PC-9 (cell line): Measurements from ENCODE around the gene NADK. TPM values are rescaled to one million over a fixed set of nuclear protein-coding genes. Genes with fewer than 3 reads are reported as not detected.
"Not testable (repeated sequence)": the region's sequence is repeated elsewhere in the genome, so short reads cannot be mapped to it uniquely, and the experiment has no call there.

Source experiments
- BruUV-seq: library from RNA; stranded (reverse); fragments of 400-500 nt; replicated peaks from 2 replicates; lab custom pipeline; 2021; lab: Mats Ljungman, UMichigan
- CTCF ChIA-PET: fragments of 300-600 bp; sonication (Branson Sonifier 250); formaldehyde crosslinking; loops from one replicate; lab custom pipeline; 2022; ENCODE audit warnings: antibody characterized with exemption; lab: Charles Lee
- POLR2A ChIA-PET: fragments of 300-600 bp; sonication (Branson Sonifier 250); formaldehyde crosslinking; loops from one replicate; lab custom pipeline; 2022; ENCODE audit warnings: antibody characterized with exemption; ENCODE audit not compliant: unreplicated experiment; lab: Charles Lee
- DNase-seq, 2 experiments: peaks; one replicate each; pipeline versions ENCODE4 v3.0.0 to v3.0.0-alpha.2; 2015 to 2022; ENCODE audit warnings: mixed read lengths in 1 of 2
- H2AFZ ChIP-seq: fragments of 200-600 bp; sonication (generic); 2 replicates; pipeline ENCODE4 v1.8.1; 2017; ENCODE audit warnings: antibody characterized with exemption
- H3F3A ChIP-seq: fragments of 200-600 bp; sonication (generic); 2 replicates; pipeline ENCODE4 v1.8.1; 2017; ENCODE audit warnings: antibody characterized with exemption, mild to moderate bottlenecking, low read depth; ENCODE audit not compliant: insufficient read depth
- H3K27ac ChIP-seq: fragments of 200-600 bp; sonication (generic); 2 replicates; pipeline ENCODE4 v1.6.1; 2016; ENCODE audit warnings: mixed run types
- H3K27me3 ChIP-seq: fragments of 200-600 bp; sonication (generic); 2 replicates; pipeline ENCODE4 v1.6.1; 2016; ENCODE audit warnings: low read depth, mixed run types; ENCODE audit not compliant: insufficient read depth
- H3K36me3 ChIP-seq: fragments of 200-600 bp; sonication (generic); 2 replicates; pipeline ENCODE4 v1.6.1; 2016; ENCODE audit warnings: low read depth, mixed run types
- H3K4me1 ChIP-seq: fragments of 200-600 bp; sonication (generic); replicated peaks from 2 replicates; pipeline ENCODE4 v1.6.1; 2016; ENCODE audit warnings: mixed run types; ENCODE audit not compliant: insufficient read depth
- H3K4me2 ChIP-seq: fragments of 200-600 bp; sonication (generic); 2 replicates; pipeline ENCODE4 v1.6.1; 2017; ENCODE audit warnings: mixed run types
- H3K4me3 ChIP-seq: fragments of 200-600 bp; sonication (generic); 2 replicates; pipeline ENCODE4 v1.6.1; 2016; ENCODE audit warnings: mixed run types
- H3K79me2 ChIP-seq: fragments of 200-600 bp; sonication (generic); 2 replicates; pipeline ENCODE4 v1.6.1; 2017; ENCODE audit warnings: low read depth, mixed run types
- H3K9me2 ChIP-seq: fragments of 200-600 bp; sonication (generic); 2 replicates; pipeline ENCODE4 v1.8.1; 2017; ENCODE audit warnings: mild to moderate bottlenecking; ENCODE audit not compliant: insufficient read depth
- H3K9me3 ChIP-seq: fragments of 200-600 bp; sonication (generic); 2 replicates; pipeline ENCODE4 v1.8.1; 2016; ENCODE audit warnings: low read depth; ENCODE audit not compliant: insufficient read depth
- H4K20me1 ChIP-seq: fragments of 200-600 bp; sonication (generic); 2 replicates; pipeline ENCODE4 v1.8.1; 2017; ENCODE audit not compliant: insufficient read depth
- EZH2 ChIP-seq: fragments of 200-600 bp; sonication (generic); IDR thresholded peaks from 2 replicates; pipeline ENCODE4 v1.8.0; 2017; ENCODE audit warnings: antibody characterized with exemption, low read depth
- intact Hi-C: fragments of 100-400 bp; cut with micrococcal nuclease; formaldehyde crosslinking; loops from one replicate; pipeline ENCODE4 v1.10.0; 2022; ENCODE audit not compliant: unreplicated experiment
- total RNA-seq: library from RNA; stranded (reverse); gene quantifications from 2 replicates; pipeline ENCODE4 v1.2.3, GENCODE V29; 2021
- TF ChIP-seq, protein P1 (sequence below): fragments of 200-600 bp; sonication (generic); conservative IDR thresholded peaks from 2 replicates; pipeline ENCODE4 v1.6.1; 2017; ENCODE audit warnings: mixed run types, antibody characterized with exemption, mild to moderate bottlenecking, moderate library complexity

Gene NADK
- total RNA-seq, 1 experiment from 2014 or later = 105 TPM

DNA sequence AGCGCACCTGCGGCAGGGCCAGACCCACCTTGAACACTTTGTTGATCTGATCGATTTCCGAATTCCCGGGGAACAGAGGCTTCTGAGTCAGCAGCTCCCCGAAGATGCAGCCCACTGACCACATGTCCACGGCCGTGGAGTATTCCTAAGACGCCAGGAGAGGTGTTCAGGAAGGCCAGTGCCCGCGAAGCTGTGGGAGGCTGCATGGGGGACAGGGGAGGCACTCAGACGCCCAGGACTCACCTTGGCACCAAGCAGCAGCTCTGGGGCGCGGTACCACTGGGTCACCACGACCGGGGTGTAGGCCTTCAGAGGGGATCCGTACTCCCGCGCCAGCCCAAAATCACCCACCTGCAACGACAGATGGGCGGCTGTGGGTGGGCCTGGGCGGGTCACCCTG is 74.5 kb downstream of the NADK start:
- intact Hi-C loops = no loop called here
- POLR2A ChIA-PET = no interaction called here

GRCh38 chr1:1702506-1702905 is 75.8 kb downstream of the NADK start:
- BruUV-seq, H3K4me3 ChIP-seq, H3K27me3 ChIP-seq, DNase-seq, H3K4me2 ChIP-seq, H3K9me2 ChIP-seq, H3K9me3 ChIP-seq, H4K20me1 ChIP-seq, H3K4me1 ChIP-seq, CTCF ChIA-PET, H2AFZ ChIP-seq, H3F3A ChIP-seq, H3K79me2 ChIP-seq, H3K27ac ChIP-seq, intact Hi-C loops, H3K36me3 ChIP-seq, POLR2A ChIA-PET: not testable (repeated sequence)

More for the DNA sequence above, 74.5 kb downstream of the NADK start:
- H3K4me3 ChIP-seq = no peak overlapping the region
- H3K27me3 ChIP-seq = no peaks in the 10 kb centered on the region
- BruUV-seq = no TSS peak
- no peaks in the 10 kb centered on the region for H4K20me1 ChIP-seq
- no peak overlapping the region for H3K27ac ChIP-seq
- no peak overlapping the region for H2AFZ ChIP-seq
- CTCF ChIA-PET = no interaction called here
- no peaks in the 10 kb centered on the region for H3F3A ChIP-seq
- no peaks in the 10 kb centered on the region for H3K79me2 ChIP-seq
- no peak for DNase-seq
- no peaks in the 10 kb centered on the region for H3K9me2 ChIP-seq
- no peaks in the 10 kb centered on the region for H3K4me1 ChIP-seq
- no peak for TF ChIP-seq EZH2
- TF ChIP-seq, protein P1, sequence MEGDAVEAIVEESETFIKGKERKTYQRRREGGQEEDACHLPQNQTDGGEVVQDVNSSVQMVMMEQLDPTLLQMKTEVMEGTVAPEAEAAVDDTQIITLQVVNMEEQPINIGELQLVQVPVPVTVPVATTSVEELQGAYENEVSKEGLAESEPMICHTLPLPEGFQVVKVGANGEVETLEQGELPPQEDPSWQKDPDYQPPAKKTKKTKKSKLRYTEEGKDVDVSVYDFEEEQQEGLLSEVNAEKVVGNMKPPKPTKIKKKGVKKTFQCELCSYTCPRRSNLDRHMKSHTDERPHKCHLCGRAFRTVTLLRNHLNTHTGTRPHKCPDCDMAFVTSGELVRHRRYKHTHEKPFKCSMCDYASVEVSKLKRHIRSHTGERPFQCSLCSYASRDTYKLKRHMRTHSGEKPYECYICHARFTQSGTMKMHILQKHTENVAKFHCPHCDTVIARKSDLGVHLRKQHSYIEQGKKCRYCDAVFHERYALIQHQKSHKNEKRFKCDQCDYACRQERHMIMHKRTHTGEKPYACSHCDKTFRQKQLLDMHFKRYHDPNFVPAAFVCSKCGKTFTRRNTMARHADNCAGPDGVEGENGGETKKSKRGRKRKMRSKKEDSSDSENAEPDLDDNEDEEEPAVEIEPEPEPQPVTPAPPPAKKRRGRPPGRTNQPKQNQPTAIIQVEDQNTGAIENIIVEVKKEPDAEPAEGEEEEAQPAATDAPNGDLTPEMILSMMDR = no peak
- H3K36me3 ChIP-seq = no peaks in the 10 kb centered on the region
- H3K4me2 ChIP-seq = no peak overlapping the region
- H3K9me3 ChIP-seq = no peaks in the 10 kb centered on the region

Other genes starting within 250 kb of the NADK start
- 4.4 and 8.3 TPM in 2 replicates for gene TMEM240, start 237.8 kb downstream of the NADK start, total RNA-seq
- gene SSU72, start 203.6 kb downstream of the NADK start, total RNA-seq = 139 and 145 TPM in 2 replicates
- 5.4 and 7.8 TPM in 2 replicates for gene FNDC10, start 178.3 kb downstream of the NADK start, total RNA-seq
- 75.0 and 92.8 TPM in 2 replicates for gene MIB2, start 163.0 kb downstream of the NADK start, total RNA-seq
- gene MMP23B, start 146.3 kb downstream of the NADK start, total RNA-seq = 4.6 and 4.9 TPM in 2 replicates
- gene CDK11B, start 119.5 kb downstream of the NADK start, total RNA-seq = 21.2 and 22.5 TPM in 2 replicates
- gene SLC35E2B, start 85.7 kb downstream of the NADK start, total RNA-seq = 55.4 and 63.7 TPM in 2 replicates
- gene CDK11A, start 54.1 kb downstream of the NADK start, total RNA-seq = 36.2 and 42.2 TPM in 2 replicates
- 257 and 286 TPM in 2 replicates for gene GNB1, start 112.6 kb upstream of the NADK start, total RNA-seq
- gene CALML6, start 136.8 kb upstream of the NADK start, total RNA-seq = 2.1 and 3.9 TPM in 2 replicates
- 7.4 and 8.5 TPM in 2 replicates for gene TMEM52, start 140.8 kb upstream of the NADK start, total RNA-seq
- gene CFAP74, start 225.3 kb upstream of the NADK start, total RNA-seq = 2.8 and 3.0 TPM in 2 replicates
- not detected in 2 replicates for gene GABRD, start 240.9 kb upstream of the NADK start, total RNA-seq